Ovary (tissue), 3 donors: ENCODE measurements around the gene ZRANB1.

ENCODE experiments used
- CTCF ChIP-seq, 3 donors: fragments of 450-650 bp in 2 of 3; fragments of 200-600 bp in 1 of 3; IDR thresholded peaks; one replicate each; pipeline versions ENCODE4 v1.5.1 to v1.8.0; 2016 to 2022; ENCODE audit warnings: antibody characterized with exemption in 3 of 3, mild to moderate bottlenecking in 1 of 3
- POLR2A ChIP-seq: fragments of 450-650 bp; IDR thresholded peaks from one replicate; pipeline ENCODE4 v1.6.1; 2017; ENCODE audit warnings: antibody characterized with exemption, mild to moderate bottlenecking, moderate library complexity
- donor health status: DM: no; HTN: no; CAD: no.

- TF ChIP-seq CTCF (IDR thresholded peaks at IDR 0.05) (no peak), POLR2A (no peak)
These were observed 11.5 kb downstream of the ZRANB1 start for GRCh38 chr10:124953421-124953820.
